Chondrocyte (in vitro differentiated cells): ENCODE measurements around the gene MED13L. TPM values are rescaled to one million over a fixed set of nuclear protein-coding genes. Genes with fewer than 3 reads are reported as not detected.

Source experiments
- DNase-seq: peaks from one replicate; pipeline ENCODE4 v3.0.0; 2021; ENCODE audit warnings: mixed read lengths, low spot score
- H3K27ac Mint-ChIP-seq: one replicate; pipeline ENCODE4 v1.8.0; 2021; ENCODE audit warnings: mild to moderate bottlenecking, moderate library complexity, mixed read lengths; ENCODE audit not compliant: unreplicated experiment
- H3K27me3 Mint-ChIP-seq: 2 replicates; pipeline ENCODE4 v1.8.0; 2021; ENCODE audit warnings: low read depth, mixed read lengths
- H3K36me3 Mint-ChIP-seq: 2 replicates; pipeline ENCODE4 v1.8.0; 2021; ENCODE audit warnings: low read depth, mixed read lengths
- H3K4me1 Mint-ChIP-seq: 2 replicates; pipeline ENCODE4 v1.8.0; 2021; ENCODE audit warnings: low read depth, mild to moderate bottlenecking, mixed read lengths
- H3K4me3 Mint-ChIP-seq: one replicate; pipeline ENCODE4 v1.8.0; 2021; ENCODE audit warnings: mild to moderate bottlenecking, moderate library complexity, mixed read lengths; ENCODE audit not compliant: unreplicated experiment
- H3K9me3 Mint-ChIP-seq: 2 replicates; pipeline ENCODE4 v1.8.0; 2021; ENCODE audit warnings: low read depth, mixed read lengths
- total RNA-seq: library from RNA; stranded (reverse); gene quantifications from 3 replicates; pipeline ENCODE4 v1.2.1, GENCODE V29; 2021
- TF ChIP-seq, protein P1 (sequence below): fragments of 200-600 bp; sonication (generic); IDR thresholded peaks from 2 replicates; pipeline ENCODE4 v1.5.0; 2021; ENCODE audit warnings: antibody characterized with exemption, mild to moderate bottlenecking, moderate library complexity

MED13L gene
- total RNA-seq, 1 donor from 2014 or later: 162 TPM

DNA sequence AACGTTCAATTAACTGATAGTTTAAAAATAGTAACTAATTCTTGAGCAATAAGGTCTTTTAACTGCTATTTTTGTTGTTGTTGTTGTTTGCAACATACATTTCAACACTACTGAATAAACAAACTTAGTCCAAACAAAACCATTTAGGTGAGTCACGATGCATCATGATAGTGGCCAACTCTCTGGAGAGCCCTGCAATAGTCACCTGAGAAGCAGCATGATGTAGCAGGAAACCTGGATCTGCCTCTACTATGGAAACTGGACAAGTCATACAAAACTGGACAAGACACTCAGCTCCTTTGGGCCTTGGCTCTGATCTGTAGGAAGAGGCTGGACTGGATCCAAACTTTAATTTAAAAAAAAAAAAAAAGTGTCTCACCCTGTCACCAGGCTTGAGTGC, 117.3 kb downstream of the MED13L start:
- Mint-ChIP-seq H3K9me3 (no peaks in the 10 kb centered on the region), H3K27ac (peak overlapping the region; percentile 81), H3K4me1 (peaks cover 85% of the 10 kb centered on the region), H3K27me3 (no peaks in the 10 kb centered on the region), H3K4me3 (no peak overlapping the region), H3K36me3 (no peaks in the 10 kb centered on the region)
- TF ChIP-seq, protein P1, sequence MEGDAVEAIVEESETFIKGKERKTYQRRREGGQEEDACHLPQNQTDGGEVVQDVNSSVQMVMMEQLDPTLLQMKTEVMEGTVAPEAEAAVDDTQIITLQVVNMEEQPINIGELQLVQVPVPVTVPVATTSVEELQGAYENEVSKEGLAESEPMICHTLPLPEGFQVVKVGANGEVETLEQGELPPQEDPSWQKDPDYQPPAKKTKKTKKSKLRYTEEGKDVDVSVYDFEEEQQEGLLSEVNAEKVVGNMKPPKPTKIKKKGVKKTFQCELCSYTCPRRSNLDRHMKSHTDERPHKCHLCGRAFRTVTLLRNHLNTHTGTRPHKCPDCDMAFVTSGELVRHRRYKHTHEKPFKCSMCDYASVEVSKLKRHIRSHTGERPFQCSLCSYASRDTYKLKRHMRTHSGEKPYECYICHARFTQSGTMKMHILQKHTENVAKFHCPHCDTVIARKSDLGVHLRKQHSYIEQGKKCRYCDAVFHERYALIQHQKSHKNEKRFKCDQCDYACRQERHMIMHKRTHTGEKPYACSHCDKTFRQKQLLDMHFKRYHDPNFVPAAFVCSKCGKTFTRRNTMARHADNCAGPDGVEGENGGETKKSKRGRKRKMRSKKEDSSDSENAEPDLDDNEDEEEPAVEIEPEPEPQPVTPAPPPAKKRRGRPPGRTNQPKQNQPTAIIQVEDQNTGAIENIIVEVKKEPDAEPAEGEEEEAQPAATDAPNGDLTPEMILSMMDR: no peak
- DNase-seq: no peak

DNA sequence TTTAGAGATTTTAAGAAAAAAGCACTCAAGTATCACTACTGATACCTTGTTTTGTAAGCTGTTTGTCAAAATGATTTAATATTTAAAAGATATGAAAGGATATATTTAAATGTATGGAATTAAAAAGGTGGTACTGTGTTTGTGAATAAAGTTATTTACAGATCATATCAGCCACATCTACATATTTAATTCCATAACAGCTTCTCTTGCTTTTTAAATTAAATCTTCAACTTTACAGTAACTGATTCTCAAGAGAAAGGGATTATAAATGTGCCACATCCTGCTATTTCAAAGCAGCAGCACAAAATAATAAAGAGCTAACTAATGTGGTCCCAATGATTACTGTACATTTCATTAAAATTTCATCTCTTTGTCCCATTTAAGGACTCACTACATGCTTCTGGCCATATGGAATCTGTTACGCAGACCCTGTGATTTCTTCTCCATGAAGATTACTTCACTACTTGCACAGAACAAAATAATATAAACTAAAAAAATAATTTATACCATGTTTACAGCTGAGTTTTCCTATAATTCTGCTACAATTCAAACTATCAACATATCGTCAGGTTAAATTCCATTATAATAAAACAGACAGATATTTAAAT, 117.8 kb downstream of the MED13L start:
- TF ChIP-seq, protein P1: no peak
- no peak overlapping the region for H3K4me3 Mint-ChIP-seq
- no peaks in the 10 kb centered on the region for H3K27me3 Mint-ChIP-seq
- H3K9me3 Mint-ChIP-seq: no peaks in the 10 kb centered on the region
- H3K4me1 Mint-ChIP-seq: peaks cover 81% of the 10 kb centered on the region
- no peak for DNase-seq
- no peaks in the 10 kb centered on the region for H3K36me3 Mint-ChIP-seq
- H3K27ac Mint-ChIP-seq: peak overlapping the region; percentile 8

DNA sequence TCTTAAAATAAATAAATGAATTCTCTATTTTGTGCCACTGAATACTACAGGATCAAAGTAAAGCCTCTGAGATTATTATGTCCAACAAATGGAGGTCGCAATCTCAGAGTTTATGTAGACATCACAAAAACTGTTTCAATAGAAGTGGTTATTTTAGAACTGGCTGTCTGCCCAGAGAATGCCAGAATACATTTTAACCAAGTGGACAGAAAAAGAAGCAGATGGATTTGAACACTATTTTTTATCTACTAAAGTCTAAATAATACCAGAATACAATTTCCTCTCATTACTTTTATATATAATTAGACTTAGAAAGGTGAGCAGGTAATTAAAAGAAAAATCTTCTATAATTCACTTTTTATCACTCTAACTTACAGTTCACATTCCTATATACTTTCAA, 118.3 kb downstream of the MED13L start:
- Mint-ChIP-seq H3K36me3 (no peaks in the 10 kb centered on the region), H3K4me1 (peaks cover 78% of the 10 kb centered on the region), H3K27ac (peak overlapping the region; percentile 84), H3K4me3 (no peak overlapping the region), H3K27me3 (no peaks in the 10 kb centered on the region), H3K9me3 (no peaks in the 10 kb centered on the region)
- TF ChIP-seq, protein P1: no peak
- DNase-seq: no peak

DNA sequence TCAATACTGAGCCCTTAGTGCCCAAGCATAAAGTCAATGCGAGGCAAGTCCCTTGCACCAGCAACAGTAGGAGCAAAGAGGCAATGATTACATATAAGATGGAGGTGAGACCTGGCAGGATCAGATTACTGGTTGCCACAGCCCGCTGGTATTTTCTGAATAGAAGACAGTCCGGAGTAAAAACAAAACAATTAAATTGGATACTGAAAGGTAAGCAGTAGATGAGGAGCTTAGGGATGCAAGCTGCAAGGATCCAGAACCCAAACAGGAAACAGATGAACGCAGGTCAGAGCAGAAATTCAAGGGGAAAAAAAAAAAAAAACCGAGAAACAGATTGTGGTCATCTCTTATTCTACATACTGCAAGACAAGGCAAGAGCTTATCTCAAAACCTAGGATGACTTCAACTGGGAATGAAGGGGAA, 119.6 kb downstream of the MED13L start:
- no peaks in the 10 kb centered on the region for H3K9me3 Mint-ChIP-seq
- TF ChIP-seq, protein P1: no peak
- H3K27ac Mint-ChIP-seq: peak overlapping the region; percentile 84
- H3K4me1 Mint-ChIP-seq: peaks cover 81% of the 10 kb centered on the region
- H3K27me3 Mint-ChIP-seq: no peaks in the 10 kb centered on the region
- no peak for DNase-seq
- H3K36me3 Mint-ChIP-seq: no peaks in the 10 kb centered on the region
- no peak overlapping the region for H3K4me3 Mint-ChIP-seq

DNA sequence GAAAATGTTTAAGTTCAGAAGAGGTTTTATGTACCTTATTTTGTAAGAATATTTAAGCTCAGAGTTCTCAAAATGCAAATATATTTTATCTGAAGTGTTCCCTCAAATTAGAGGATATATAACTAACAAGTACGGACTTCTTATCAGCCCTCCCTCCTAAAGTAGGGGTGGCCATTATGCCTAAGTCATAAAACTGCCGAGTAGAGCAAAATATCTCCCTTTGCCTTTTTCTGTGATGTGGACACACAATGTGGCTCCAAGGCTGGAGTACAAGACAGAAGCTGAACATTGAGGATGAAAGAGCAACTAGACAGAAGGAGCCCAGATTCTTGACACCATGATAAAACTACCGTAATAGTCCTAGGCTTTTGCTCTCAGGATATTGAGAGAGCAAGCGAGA, 120.9 kb downstream of the MED13L start:
- H3K4me3 Mint-ChIP-seq: no peak overlapping the region
- H3K27me3 Mint-ChIP-seq: no peaks in the 10 kb centered on the region
- H3K27ac Mint-ChIP-seq: peak overlapping the region; percentile 67
- H3K36me3 Mint-ChIP-seq: no peaks in the 10 kb centered on the region
- TF ChIP-seq, protein P1: no peak
- H3K4me1 Mint-ChIP-seq: peaks cover 84% of the 10 kb centered on the region
- no peaks in the 10 kb centered on the region for H3K9me3 Mint-ChIP-seq
- no peak for DNase-seq
